Right atrium auricular region (tissue), 2 donors: Measurements from ENCODE around the gene PAX1. TPM values are rescaled to one million over a fixed set of nuclear protein-coding genes. Genes with fewer than 3 reads are reported as not detected.

ENCODE experiments used
- DNase-seq: peaks from one replicate; pipeline ENCODE4 v3.0.0-alpha.2; 2019; ENCODE audit warnings: low spot score
- H3K27ac ChIP-seq, 2 donors: fragments of 200-600 bp; sonication (generic); 1 replicate in 1 of 2; 2 replicates in 1 of 2; pipeline ENCODE4 v1.5.1; 2016 to 2019
- H3K27me3 ChIP-seq, 2 donors: fragments of 200-600 bp; sonication (generic); one replicate each; pipeline versions ENCODE4 v1.5.1 to v1.6.0; 2017 to 2019
- H3K36me3 ChIP-seq: fragments of 200-600 bp; sonication (generic); one replicate; pipeline ENCODE4 v1.5.1; 2016
- H3K4me1 ChIP-seq, 2 donors: fragments of 200-600 bp; sonication (generic); one replicate each; pipeline versions ENCODE4 v1.5.1 to v1.6.0; 2017 to 2019
- H3K4me3 ChIP-seq, 2 donors: fragments of 200-600 bp; sonication (generic); 1 replicate in 1 of 2; 2 replicates in 1 of 2; pipeline ENCODE4 v1.5.1; 2017 to 2019; ENCODE audit warnings: mild to moderate bottlenecking in 1 of 2, moderate library complexity in 1 of 2
- H3K9me3 ChIP-seq, 2 donors: fragments of 200-600 bp; sonication (generic); one replicate each; pipeline ENCODE4 v1.5.1; 2019
- total RNA-seq, 2 donors: library from RNA; depleted of rRNA; stranded (reverse); fragments of >200 nt; gene quantifications; one replicate each; pipeline ENCODE4 v1.1.0, GENCODE V29; 2016
- TF ChIP-seq, protein P1 (sequence below), 2 donors: fragments of 200-600 bp; sonication (generic); IDR thresholded peaks; one replicate each; pipeline ENCODE4 v1.5.1; 2019; ENCODE audit warnings: antibody characterized with exemption in 2 of 2

Gene PAX1
- not detected for total RNA-seq

GRCh38 chr20:21705575-21706260, at the start of gene PAX1:
PAX1 (plus strand) TSS chr20:21705664; CDS start chr20:21705713, 49 bp downstream.
- TF ChIP-seq, protein P1, sequence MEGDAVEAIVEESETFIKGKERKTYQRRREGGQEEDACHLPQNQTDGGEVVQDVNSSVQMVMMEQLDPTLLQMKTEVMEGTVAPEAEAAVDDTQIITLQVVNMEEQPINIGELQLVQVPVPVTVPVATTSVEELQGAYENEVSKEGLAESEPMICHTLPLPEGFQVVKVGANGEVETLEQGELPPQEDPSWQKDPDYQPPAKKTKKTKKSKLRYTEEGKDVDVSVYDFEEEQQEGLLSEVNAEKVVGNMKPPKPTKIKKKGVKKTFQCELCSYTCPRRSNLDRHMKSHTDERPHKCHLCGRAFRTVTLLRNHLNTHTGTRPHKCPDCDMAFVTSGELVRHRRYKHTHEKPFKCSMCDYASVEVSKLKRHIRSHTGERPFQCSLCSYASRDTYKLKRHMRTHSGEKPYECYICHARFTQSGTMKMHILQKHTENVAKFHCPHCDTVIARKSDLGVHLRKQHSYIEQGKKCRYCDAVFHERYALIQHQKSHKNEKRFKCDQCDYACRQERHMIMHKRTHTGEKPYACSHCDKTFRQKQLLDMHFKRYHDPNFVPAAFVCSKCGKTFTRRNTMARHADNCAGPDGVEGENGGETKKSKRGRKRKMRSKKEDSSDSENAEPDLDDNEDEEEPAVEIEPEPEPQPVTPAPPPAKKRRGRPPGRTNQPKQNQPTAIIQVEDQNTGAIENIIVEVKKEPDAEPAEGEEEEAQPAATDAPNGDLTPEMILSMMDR (IDR thresholded peaks at IDR 0.05), result no peak
- peaks cover 15 to 63% of the 10 kb centered on the region in 2 donors for H3K27me3 ChIP-seq
- H3K4me1 ChIP-seq, result peaks cover 0 to 39% of the 10 kb centered on the region in 2 donors
- H3K4me3 ChIP-seq, result peak within 1 kb of the TSS in 1 of 2 donors; percentile 28
- no peak for DNase-seq
- no peaks in the 10 kb centered on the region for H3K36me3 ChIP-seq
- no peak within 1 kb of the TSS for H3K27ac ChIP-seq
- no peaks in the 10 kb centered on the region for H3K9me3 ChIP-seq

- H3K27ac ChIP-seq, result no peak overlapping the region
- TF ChIP-seq, protein P1 (IDR thresholded peaks at IDR 0.05), result no peak
- peaks cover 0 to 2% of the 10 kb centered on the region in 2 donors for H3K27me3 ChIP-seq
- H3K9me3 ChIP-seq, result no peaks in the 10 kb centered on the region
- no peaks in the 10 kb centered on the region for H3K36me3 ChIP-seq
- H3K4me3 ChIP-seq, result no peak overlapping the region
- no peaks in the 10 kb centered on the region for H3K4me1 ChIP-seq
- DNase-seq, result no peak
These were observed 49.0 kb upstream of the PAX1 start for GRCh38 chr20:21656308-21657067.

- Histone ChIP-seq H3K4me1 (no peaks in the 10 kb centered on the region), H3K4me3 (no peak overlapping the region)
- TF ChIP-seq, protein P1 (IDR thresholded peaks at IDR 0.05), result no peak
These were observed 43.9 kb upstream of the PAX1 start for GRCh38 chr20:21661488-21662055.

GRCh38 chr20:21663465-21663864, 42.0 kb upstream of the PAX1 start:
- Histone ChIP-seq H3K36me3 (no peaks in the 10 kb centered on the region), H3K9me3 (no peaks in the 10 kb centered on the region), H3K4me1 (no peaks in the 10 kb centered on the region), H3K27me3 (peaks cover 0 to 2% of the 10 kb centered on the region in 2 donors), H3K27ac (no peak overlapping the region), H3K4me3 (no peak overlapping the region)
- TF ChIP-seq, protein P1 (IDR thresholded peaks at IDR 0.05), result no peak
- DNase-seq, result no peak

More at GRCh38 chr20:21661488-21662055, 43.9 kb upstream of the PAX1 start:
- no peaks in the 10 kb centered on the region for H3K36me3 ChIP-seq
- H3K27ac ChIP-seq, result no peak overlapping the region
- peaks cover 0 to 2% of the 10 kb centered on the region in 2 donors for H3K27me3 ChIP-seq
- H3K9me3 ChIP-seq, result no peaks in the 10 kb centered on the region
- DNase-seq, result no peak

DNA sequence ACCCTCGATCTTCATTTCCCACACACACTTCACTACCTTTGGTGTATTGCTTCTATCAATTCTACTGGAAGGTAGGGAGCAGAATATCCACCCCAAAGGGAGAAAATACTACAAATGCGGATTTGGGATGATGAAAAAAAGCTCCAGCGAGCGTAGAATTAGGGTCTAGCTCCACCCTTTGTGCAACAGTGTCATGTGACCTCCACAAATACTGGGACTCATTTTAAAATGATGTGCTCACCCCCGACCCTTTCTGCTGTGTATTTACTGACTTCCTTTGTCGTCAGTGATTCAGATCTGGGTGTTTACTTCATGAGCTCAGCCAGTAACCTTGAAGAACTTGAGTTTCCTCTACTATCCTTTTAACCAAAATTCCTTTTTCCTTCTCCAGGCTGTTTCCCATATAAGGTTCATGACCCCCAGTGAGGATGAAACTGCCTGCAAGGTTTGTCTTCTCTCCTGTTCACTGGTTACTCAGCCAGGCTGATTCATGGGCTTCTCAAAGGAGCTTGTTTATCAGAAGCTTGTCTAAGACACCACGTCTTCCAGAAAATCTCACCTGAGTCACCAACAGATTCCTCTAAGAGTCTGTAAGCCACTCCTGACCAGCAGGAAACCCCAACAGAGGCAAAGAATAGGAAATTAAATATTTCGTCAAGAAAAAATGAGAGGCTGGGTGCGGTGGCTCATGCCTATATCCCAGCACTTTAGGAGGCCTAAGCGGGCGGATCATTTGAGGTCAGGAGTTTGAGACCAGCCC, 39.6 kb upstream of the PAX1 start:
- DNase-seq, result no peak
- TF ChIP-seq, protein P1 (IDR thresholded peaks at IDR 0.05), result no peak
- Histone ChIP-seq H3K4me3 (no peak overlapping the region), H3K27ac (no peak overlapping the region), H3K36me3 (no peaks in the 10 kb centered on the region), H3K27me3 (no peaks in the 10 kb centered on the region), H3K4me1 (no peaks in the 10 kb centered on the region), H3K9me3 (no peaks in the 10 kb centered on the region)
